ENCODE results near the gene CYP4Z1. TPM values are rescaled to one million over a fixed set of nuclear protein-coding genes. Genes with fewer than 3 reads are reported as not detected.
"Not testable (repeated sequence)": the region's sequence is repeated elsewhere in the genome, so short reads cannot be mapped to it uniquely, and the experiment has no call there.

CYP4Z1 gene
- total RNA-seq, 4 donors from 2014 or later: 0.52 to 3.4 (median 1.3) TPM

- no peaks in the 10 kb centered on the region for H3K36me3 ChIP-seq
- WGBS: 45% methylated on average over 6 of the region's 6 CpGs
- no peak for DNase-seq (ENCODE audit: low spot score in 2 of 2)
- peaks cover 7% of the 10 kb centered on the region for H3K27me3 ChIP-seq
- no peak overlapping the region for H3K27ac ChIP-seq
- no peaks in the 10 kb centered on the region for H3K9me3 ChIP-seq
- no peaks in the 10 kb centered on the region for H3K4me1 ChIP-seq
- H3K4me3 ChIP-seq: no peak overlapping the region
- TF ChIP-seq POLR2A (IDR thresholded peaks at IDR 0.05) (no peak), POLR2AphosphoS5 (IDR thresholded peaks at IDR 0.05) (no peak), CTCF (IDR thresholded peaks at IDR 0.05) (no peak), EP300 (IDR thresholded peaks at IDR 0.05) (no peak)
Observed at GRCh38 chr1:47147047-47147785, 80.2 kb downstream of the CYP4Z1 start.

- not testable (repeated sequence) for H3K4me1 ChIP-seq; H3K27ac ChIP-seq; H3K4me3 ChIP-seq; H3K27me3 ChIP-seq; DNase-seq (ENCODE audit: low spot score in 2 of 2); H3K36me3 ChIP-seq; H3K9me3 ChIP-seq
- 45% methylated on average over 6 of the region's 9 CpGs for WGBS
Observed at GRCh38 chr1:47149162-47149561, 82.1 kb downstream of the CYP4Z1 start.

- DNase-seq (ENCODE audit: low spot score in 2 of 2); H3K27me3 ChIP-seq; H3K4me3 ChIP-seq; H3K4me1 ChIP-seq; H3K27ac ChIP-seq; H3K36me3 ChIP-seq; H3K9me3 ChIP-seq: not testable (repeated sequence)
Observed at GRCh38 chr1:47156457-47156856, 89.4 kb downstream of the CYP4Z1 start.

GRCh38 chr1:47157957-47158356, 90.9 kb downstream of the CYP4Z1 start:
- not testable (repeated sequence) for H3K4me1 ChIP-seq; H3K9me3 ChIP-seq; DNase-seq (ENCODE audit: low spot score in 2 of 2); H3K27me3 ChIP-seq; H3K27ac ChIP-seq; H3K36me3 ChIP-seq; H3K4me3 ChIP-seq
- 61% methylated on average over 3 of the region's 3 CpGs for WGBS

GRCh38 chr1:47160716-47161115, 93.7 kb downstream of the CYP4Z1 start:
- Histone ChIP-seq H3K4me1 (no peaks in the 10 kb centered on the region), H3K36me3 (no peaks in the 10 kb centered on the region), H3K9me3 (peaks cover 5% of the 10 kb centered on the region), H3K4me3 (no peak overlapping the region), H3K27ac (no peak overlapping the region), H3K27me3 (no peaks in the 10 kb centered on the region)
- TF ChIP-seq CTCF (IDR thresholded peaks at IDR 0.05): no peak
- TF ChIP-seq POLR2A (IDR thresholded peaks at IDR 0.05): no peak
- TF ChIP-seq POLR2AphosphoS5 (IDR thresholded peaks at IDR 0.05): no peak
- TF ChIP-seq EP300 (IDR thresholded peaks at IDR 0.05): no peak
- DNase-seq (ENCODE audit: low spot score in 2 of 2): no peak

- no peaks in the 10 kb centered on the region for H3K36me3 ChIP-seq
- H3K9me3 ChIP-seq: peaks cover 4% of the 10 kb centered on the region
- H3K27ac ChIP-seq: no peak overlapping the region
- H3K4me3 ChIP-seq: no peak overlapping the region
- no peaks in the 10 kb centered on the region for H3K27me3 ChIP-seq
- no peak for DNase-seq (ENCODE audit: low spot score in 2 of 2)
- no peaks in the 10 kb centered on the region for H3K4me1 ChIP-seq
- TF ChIP-seq POLR2AphosphoS5 (IDR thresholded peaks at IDR 0.05) (no peak), POLR2A (IDR thresholded peaks at IDR 0.05) (no peak), EP300 (IDR thresholded peaks at IDR 0.05) (no peak), CTCF (IDR thresholded peaks at IDR 0.05) (no peak)
- WGBS: 74% methylated on average over 4 of the region's 5 CpGs
Observed at GRCh38 chr1:47161298-47162040, 94.4 kb downstream of the CYP4Z1 start.

All from suprapubic skin (tissue), 4 donors.